ENCODE results near the gene TTC4.

DNA sequence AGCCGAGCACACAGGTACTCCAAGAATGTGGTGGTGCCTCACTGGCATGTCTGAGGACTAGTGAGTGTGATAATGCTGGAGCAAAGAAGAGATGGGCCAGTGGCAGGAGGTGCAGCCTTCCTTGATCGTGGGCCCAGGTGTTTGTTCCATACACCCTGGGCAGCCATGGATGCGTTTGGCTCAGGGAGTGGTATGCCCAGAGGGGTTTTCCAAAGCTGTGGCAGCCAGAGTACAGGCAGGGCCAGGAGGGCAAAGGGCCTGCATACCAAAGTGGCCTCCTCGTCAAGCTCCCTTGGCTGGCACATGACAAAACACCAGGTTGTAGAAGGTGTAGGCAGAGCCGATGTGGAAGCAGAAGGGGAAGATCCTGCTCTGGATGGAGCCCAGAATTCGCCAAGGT, 29.6 kb downstream of the TTC4 start:
- TF ChIP-seq, protein P1, sequence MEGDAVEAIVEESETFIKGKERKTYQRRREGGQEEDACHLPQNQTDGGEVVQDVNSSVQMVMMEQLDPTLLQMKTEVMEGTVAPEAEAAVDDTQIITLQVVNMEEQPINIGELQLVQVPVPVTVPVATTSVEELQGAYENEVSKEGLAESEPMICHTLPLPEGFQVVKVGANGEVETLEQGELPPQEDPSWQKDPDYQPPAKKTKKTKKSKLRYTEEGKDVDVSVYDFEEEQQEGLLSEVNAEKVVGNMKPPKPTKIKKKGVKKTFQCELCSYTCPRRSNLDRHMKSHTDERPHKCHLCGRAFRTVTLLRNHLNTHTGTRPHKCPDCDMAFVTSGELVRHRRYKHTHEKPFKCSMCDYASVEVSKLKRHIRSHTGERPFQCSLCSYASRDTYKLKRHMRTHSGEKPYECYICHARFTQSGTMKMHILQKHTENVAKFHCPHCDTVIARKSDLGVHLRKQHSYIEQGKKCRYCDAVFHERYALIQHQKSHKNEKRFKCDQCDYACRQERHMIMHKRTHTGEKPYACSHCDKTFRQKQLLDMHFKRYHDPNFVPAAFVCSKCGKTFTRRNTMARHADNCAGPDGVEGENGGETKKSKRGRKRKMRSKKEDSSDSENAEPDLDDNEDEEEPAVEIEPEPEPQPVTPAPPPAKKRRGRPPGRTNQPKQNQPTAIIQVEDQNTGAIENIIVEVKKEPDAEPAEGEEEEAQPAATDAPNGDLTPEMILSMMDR (IDR thresholded peaks at IDR 0.05; ENCODE audit: low read length) = no peak
- no peak for TF ChIP-seq EZH2 (optimal IDR thresholded peaks at IDR 0.05; ENCODE audit: low read depth, low read length)

Data from MM.1S (cell line).